IMR-90 (cell line): ENCODE data around the gene ITPKB. TPM values are rescaled to one million over a fixed set of nuclear protein-coding genes. Genes with fewer than 3 reads are reported as not detected.

Experiments
- ATAC-seq: fragments of 200-7000 bp; cut with Tn5 transposase; 2 replicates; pipeline ENCODE4 v1.9.1; 2020; ENCODE audit warnings: low read depth, mild to moderate bottlenecking, moderate library complexity
- BruUV-seq: library from RNA; stranded (reverse); fragments of 400-500 nt; replicated peaks from 2 replicates; lab custom pipeline; 2021; lab: Mats Ljungman, UMichigan
- CTCF ChIA-PET: fragments of 300-600 bp; formaldehyde crosslinking; extraction: SDS; loops from one replicate; lab custom pipeline; 2021; ENCODE audit warnings: antibody characterized with exemption; lab: Yijun Ruan, JAX
- POLR2A ChIA-PET: fragments of 300-600 bp; sonication (Branson Sonifier 250); formaldehyde crosslinking; loops from one replicate; lab custom pipeline; 2022; ENCODE audit warnings: antibody characterized with exemption; ENCODE audit not compliant: unreplicated experiment; lab: Charles Lee
- DNase-seq: peaks from one replicate; pipeline ENCODE4 v3.0.0; 2013
- H2AFZ ChIP-seq: replicated peaks from 2 replicates; pipeline ENCODE3; 2013; ENCODE audit warnings: low read length, mild to moderate bottlenecking; ENCODE audit not compliant: poor library complexity
- H2AK5ac ChIP-seq: 2 replicates; pipeline ENCODE4 v1.6.1; 2013; ENCODE audit warnings: low read depth, low read length, inconsistent platforms
- H2AK9ac ChIP-seq: replicated peaks from 2 replicates; pipeline ENCODE3; 2013; ENCODE audit warnings: mild to moderate bottlenecking, low read depth, low read length, moderate library complexity; ENCODE audit not compliant: poor library complexity
- H2BK120ac ChIP-seq: 2 replicates; pipeline ENCODE4 v1.6.1; 2013; ENCODE audit warnings: low read depth, low read length, inconsistent platforms
- H2BK15ac ChIP-seq: 3 replicates; pipeline ENCODE4 v1.6.1; 2013; ENCODE audit warnings: low read depth, low read length, inconsistent platforms
- H2BK20ac ChIP-seq: 2 replicates; pipeline ENCODE4 v1.6.1; 2013; ENCODE audit warnings: low read depth, mild to moderate bottlenecking, inconsistent platforms, low read length, moderate library complexity
- H2BK5ac ChIP-seq: 2 replicates; pipeline ENCODE4 v1.6.1; 2013; ENCODE audit warnings: mild to moderate bottlenecking, low read depth, low read length, inconsistent platforms; ENCODE audit not compliant: poor library complexity, severe bottlenecking
- H3K14ac ChIP-seq: replicated peaks from 2 replicates; pipeline ENCODE4 v1.6.1; 2013; ENCODE audit warnings: low read depth, low read length, inconsistent platforms
- H3K18ac ChIP-seq: 2 replicates; pipeline ENCODE4 v1.6.1; 2013; ENCODE audit warnings: low read depth, low read length, control low read depth
- H3K23ac ChIP-seq: 2 replicates; pipeline ENCODE4 v1.6.1; 2013; ENCODE audit warnings: low read depth, low read length, inconsistent platforms
- H3K27ac ChIP-seq: 2 replicates; pipeline ENCODE4 v1.5.1; 2013; ENCODE audit warnings: mild to moderate bottlenecking, control low read depth, low read length; ENCODE audit not compliant: insufficient read depth
- H3K27me3 ChIP-seq: 2 replicates; pipeline ENCODE4 v1.6.1; 2013; ENCODE audit warnings: low read length; ENCODE audit not compliant: control insufficient read depth, insufficient read depth
- H3K36me3 ChIP-seq: 2 replicates; pipeline ENCODE4 v1.6.1; 2013; ENCODE audit warnings: low read length, mixed read lengths; ENCODE audit not compliant: control insufficient read depth, insufficient read depth
- H3K4ac ChIP-seq: 2 replicates; pipeline ENCODE4 v1.6.1; 2013; ENCODE audit warnings: low read depth, low read length, inconsistent platforms
- H3K4me1 ChIP-seq: 2 replicates; pipeline ENCODE4 v1.6.1; 2013; ENCODE audit warnings: low read length, mixed read lengths; ENCODE audit not compliant: control insufficient read depth, insufficient read depth
- H3K4me2 ChIP-seq: 2 replicates; pipeline ENCODE4 v1.6.1; 2013; ENCODE audit warnings: low read depth, mild to moderate bottlenecking, control low read depth, low read length, moderate library complexity
- H3K4me3 ChIP-seq: 2 replicates; pipeline ENCODE4 v1.5.1; 2013; ENCODE audit warnings: low read depth, mild to moderate bottlenecking, control low read depth, low read length, moderate library complexity; ENCODE audit not compliant: insufficient read depth
- H3K56ac ChIP-seq: 2 replicates; pipeline ENCODE4 v1.6.1; 2013; ENCODE audit warnings: low read length, inconsistent platforms; ENCODE audit not compliant: insufficient read depth; ENCODE audit errors: extremely low read depth
- H3K79me1 ChIP-seq, 2 experiments: 2 replicates each; pipeline ENCODE4 v1.6.1; 2013; ENCODE audit warnings: low read length in 2 of 2, inconsistent platforms in 1 of 2, low read depth in 1 of 2
- H3K9ac ChIP-seq: 2 replicates; pipeline ENCODE4 v1.6.1; 2013; ENCODE audit warnings: low read depth, low read length, control low read depth
- H3K9me1 ChIP-seq: 2 replicates; pipeline ENCODE4 v1.6.1; 2013; ENCODE audit warnings: low read length, inconsistent platforms; ENCODE audit not compliant: insufficient read depth
- H3K9me3 ChIP-seq: 2 replicates; pipeline ENCODE4 v1.6.1; 2013; ENCODE audit warnings: low read length; ENCODE audit not compliant: control insufficient read depth, insufficient read depth
- H4K20me1 ChIP-seq: 2 replicates; pipeline ENCODE4 v1.6.1; 2013; ENCODE audit warnings: low read length, inconsistent platforms; ENCODE audit not compliant: insufficient read depth
- H4K5ac ChIP-seq: 2 replicates; pipeline ENCODE4 v1.6.1; 2013; ENCODE audit warnings: mild to moderate bottlenecking, low read depth, low read length, control low read depth
- H4K8ac ChIP-seq, 2 experiments: 2 replicates each; pipeline ENCODE4 v1.6.1; 2013; ENCODE audit warnings: low read depth in 2 of 2, low read length in 2 of 2, control low read depth in 1 of 2, inconsistent platforms in 1 of 2
- H4K91ac ChIP-seq: 2 replicates; pipeline ENCODE4 v1.6.1; 2013; ENCODE audit warnings: low read depth, low read length, inconsistent platforms; ENCODE audit not compliant: insufficient read depth
- BHLHE40 ChIP-seq: fragments of 150-350 bp; IDR thresholded peaks from 2 replicates; pipeline ENCODE4 v1.6.1; 2016; ENCODE audit warnings: mild to moderate bottlenecking, low read depth, low read length
- CEBPB ChIP-seq: IDR thresholded peaks from 2 replicates; pipeline ENCODE4 v1.6.1; 2012; ENCODE audit warnings: low read depth, low read length, improper control_type of control experiment
- CHD1 ChIP-seq: IDR thresholded peaks from 2 replicates; pipeline ENCODE4 v1.6.1; 2012; ENCODE audit warnings: low read depth, low read length, improper control_type of control experiment
- FOS ChIP-seq: fragments of 150-350 bp; IDR thresholded peaks from 2 replicates; pipeline ENCODE4 v1.6.1; 2016; ENCODE audit warnings: low read depth, low read length
- MAFK ChIP-seq: IDR thresholded peaks from 2 replicates; pipeline ENCODE4 v1.6.1; 2012; ENCODE audit warnings: low read depth, low read length, improper control_type of control experiment
- MXI1 ChIP-seq: IDR thresholded peaks from 2 replicates; pipeline ENCODE4 v1.6.1; 2012; ENCODE audit warnings: low read depth, mild to moderate bottlenecking, low read length, moderate library complexity, borderline replicate concordance
- NFE2L2 ChIP-seq: fragments of 150-350 bp; IDR thresholded peaks from 2 replicates; pipeline ENCODE4 v1.6.1; 2016; ENCODE audit warnings: low read depth, mild to moderate bottlenecking, low read length
- POLR2A ChIP-seq: IDR thresholded peaks from 2 replicates; pipeline ENCODE4 v1.6.1; 2012; ENCODE audit warnings: mild to moderate bottlenecking, low read depth, low read length
- RAD21 ChIP-seq: IDR thresholded peaks from 2 replicates; pipeline ENCODE4 v1.6.1; 2012; ENCODE audit warnings: low read length, improper control_type of control experiment
- RCOR1 ChIP-seq: IDR thresholded peaks from 2 replicates; pipeline ENCODE4 v1.6.1; 2012; ENCODE audit warnings: mild to moderate bottlenecking, low read length, improper control_type of control experiment; ENCODE audit not compliant: insufficient replicate concordance
- RFX5 ChIP-seq: IDR thresholded peaks from 2 replicates; pipeline ENCODE4 v1.8.0; 2012; ENCODE audit warnings: low read depth, mild to moderate bottlenecking, low read length, moderate library complexity
- SMC3 ChIP-seq: fragments of 150-350 bp; IDR thresholded peaks from 2 replicates; pipeline ENCODE4 v1.6.1; 2016; ENCODE audit warnings: low read depth, mild to moderate bottlenecking, antibody characterized with exemption, low read length, moderate library complexity
- USF2 ChIP-seq: fragments of 150-350 bp; IDR thresholded peaks from 2 replicates; pipeline ENCODE4 v1.6.1; 2017; ENCODE audit warnings: mild to moderate bottlenecking, antibody characterized with exemption, low read length, low read depth
- WGBS, 2 experiments: methylation state at CpG; one replicate each; pipeline versions ENCODE4 v1.1.5 to v1.1.7; 2013; ENCODE audit warnings: missing lambda C conversion rate in 2 of 2; ENCODE audit not compliant: insufficient read length in 1 of 2; ENCODE audit errors: extremely low coverage in 2 of 2; 5-methylcytosine and 5-hydroxymethylcytosine counted together
- dilution Hi-C: fragments of 300-500 bp; cut with HindIII; formaldehyde crosslinking; loops from one replicate; pipeline ENCODE4 v1.14.3; 2018; ENCODE audit warnings: low sequenced_read_pairs; ENCODE audit not compliant: unreplicated experiment
- in situ Hi-C: fragments of 300-500 bp; cut with MboI; formaldehyde crosslinking; loops from 3 replicates; pipeline ENCODE4 v1.14.3; 2019; ENCODE audit warnings: low sequenced_read_pairs, inconsistent platforms, mixed read lengths
- intact Hi-C: fragments of 100-400 bp; cut with micrococcal nuclease; formaldehyde crosslinking; loops from 2 replicates; pipeline ENCODE4 v1.10.0; 2022
- polyA plus RNA-seq, 3 experiments: library from polyadenylated mRNA; depleted of rRNA; stranded (reverse); fragments of >200 nt; gene quantifications; 2 replicates each; pipeline ENCODE4 v1.2.3, GENCODE V29; 2012; ENCODE audit warnings: low replicate concordance in 1 of 3
- total RNA-seq: library from RNA; depleted of rRNA; stranded (reverse); fragments of >200 nt; gene quantifications from 2 replicates; pipeline ENCODE4 v1.2.3, GENCODE V29; 2012
- TF ChIP-seq, protein P1 (sequence below): conservative IDR thresholded peaks from 2 replicates; pipeline ENCODE4 v1.5.1; 2012; ENCODE audit warnings: mild to moderate bottlenecking, low read depth, low read length, improper control_type of control experiment

Gene ITPKB
- total and polyA plus RNA-seq, 2 of the 4 experiments (the other 2 are of a cell fraction), result 0.72 to 1.4 TPM

GRCh38 chr1:226610671-226611070 lies 128.4 kb downstream of the ITPKB start:
- H3K9me3 ChIP-seq, result no peaks in the 10 kb centered on the region
- no peak overlapping the region for H3K4ac ChIP-seq
- H2AK5ac ChIP-seq, result no peak overlapping the region
- intact Hi-C loops (no loop called here), in situ Hi-C loops (no loop called here), dilution Hi-C loops (no loop called here)
- no peaks in the 10 kb centered on the region for H4K20me1 ChIP-seq
- no peak overlapping the region for H2AFZ ChIP-seq
- H4K91ac ChIP-seq, result no peak overlapping the region
- no peaks in the 10 kb centered on the region for H3K9me1 ChIP-seq
- no peak overlapping the region for H3K23ac ChIP-seq
- no peak overlapping the region for H3K4me3 ChIP-seq
- H2BK5ac ChIP-seq, result no peak overlapping the region
- no peak overlapping the region for H4K8ac ChIP-seq
- ChIA-PET POLR2A (no interaction called here), CTCF (no interaction called here)
- no peak overlapping the region for H2BK120ac ChIP-seq
- no peaks in the 10 kb centered on the region for H3K36me3 ChIP-seq
- TF ChIP-seq BHLHE40, result no peak
- TF ChIP-seq, protein P1, sequence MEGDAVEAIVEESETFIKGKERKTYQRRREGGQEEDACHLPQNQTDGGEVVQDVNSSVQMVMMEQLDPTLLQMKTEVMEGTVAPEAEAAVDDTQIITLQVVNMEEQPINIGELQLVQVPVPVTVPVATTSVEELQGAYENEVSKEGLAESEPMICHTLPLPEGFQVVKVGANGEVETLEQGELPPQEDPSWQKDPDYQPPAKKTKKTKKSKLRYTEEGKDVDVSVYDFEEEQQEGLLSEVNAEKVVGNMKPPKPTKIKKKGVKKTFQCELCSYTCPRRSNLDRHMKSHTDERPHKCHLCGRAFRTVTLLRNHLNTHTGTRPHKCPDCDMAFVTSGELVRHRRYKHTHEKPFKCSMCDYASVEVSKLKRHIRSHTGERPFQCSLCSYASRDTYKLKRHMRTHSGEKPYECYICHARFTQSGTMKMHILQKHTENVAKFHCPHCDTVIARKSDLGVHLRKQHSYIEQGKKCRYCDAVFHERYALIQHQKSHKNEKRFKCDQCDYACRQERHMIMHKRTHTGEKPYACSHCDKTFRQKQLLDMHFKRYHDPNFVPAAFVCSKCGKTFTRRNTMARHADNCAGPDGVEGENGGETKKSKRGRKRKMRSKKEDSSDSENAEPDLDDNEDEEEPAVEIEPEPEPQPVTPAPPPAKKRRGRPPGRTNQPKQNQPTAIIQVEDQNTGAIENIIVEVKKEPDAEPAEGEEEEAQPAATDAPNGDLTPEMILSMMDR, result no peak
- TF ChIP-seq MAFK, result no peak
- no peak for TF ChIP-seq USF2
- no peak for TF ChIP-seq FOS
- no peak for TF ChIP-seq CHD1
- no peak for TF ChIP-seq RAD21
- no peak for TF ChIP-seq MXI1
- no peak for TF ChIP-seq POLR2A
- TF ChIP-seq SMC3, result no peak
- no peak for TF ChIP-seq RFX5
- TF ChIP-seq NFE2L2, result no peak
- TF ChIP-seq CEBPB, result no peak
- TF ChIP-seq RCOR1, result no peak
- ATAC-seq (no peak), DNase-seq (no peak)
- peaks cover 20% of the 10 kb centered on the region for H3K27me3 ChIP-seq
- H4K5ac ChIP-seq, result no peak overlapping the region
- no peaks in the 10 kb centered on the region for H3K79me1 ChIP-seq
- H2AK9ac ChIP-seq, result no peak overlapping the region
- WGBS, 2 experiments, result 56% methylated on average over 3 of the region's 7 CpGs; no CpG with 5 or more reads in 1 of the 2 experiments
- no peak overlapping the region for H3K14ac ChIP-seq
- no peaks in the 10 kb centered on the region; the same call in 1 of the 2 replicates for H3K4me1 ChIP-seq
- H2BK15ac ChIP-seq, result no peak overlapping the region
- BruUV-seq, result no TSS peak
- no peak overlapping the region for H3K18ac ChIP-seq
- no peak overlapping the region for H3K9ac ChIP-seq
- no peak overlapping the region for H3K4me2 ChIP-seq
- H2BK20ac ChIP-seq, result no peak overlapping the region
- H3K56ac ChIP-seq, result no peak overlapping the region
- no peak overlapping the region for H3K27ac ChIP-seq
